Measurements from ENCODE around the gene CDK5RAP2.

CDK5RAP2 gene

DNA sequence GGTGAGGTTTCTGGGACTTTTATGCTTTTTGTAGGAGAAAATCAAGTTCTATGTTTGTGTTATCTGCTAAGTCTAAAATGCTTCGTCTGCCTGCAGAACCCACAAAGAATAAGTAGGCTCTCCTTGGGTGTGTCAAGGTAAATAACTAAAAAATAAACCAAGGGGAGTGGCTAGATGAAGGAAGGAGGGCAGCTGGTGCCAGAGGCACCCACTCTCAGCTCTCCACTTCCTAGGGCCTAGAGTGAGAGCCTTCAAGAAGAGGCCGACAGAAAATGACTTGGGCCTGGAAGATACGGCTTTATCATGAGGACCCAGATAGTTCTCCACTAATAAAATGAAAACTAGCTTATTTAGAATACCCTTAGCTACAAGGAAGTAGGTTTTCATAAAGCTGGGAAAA, 147.4 kb downstream of the CDK5RAP2 start:
- no peak for DNase-seq

DNA sequence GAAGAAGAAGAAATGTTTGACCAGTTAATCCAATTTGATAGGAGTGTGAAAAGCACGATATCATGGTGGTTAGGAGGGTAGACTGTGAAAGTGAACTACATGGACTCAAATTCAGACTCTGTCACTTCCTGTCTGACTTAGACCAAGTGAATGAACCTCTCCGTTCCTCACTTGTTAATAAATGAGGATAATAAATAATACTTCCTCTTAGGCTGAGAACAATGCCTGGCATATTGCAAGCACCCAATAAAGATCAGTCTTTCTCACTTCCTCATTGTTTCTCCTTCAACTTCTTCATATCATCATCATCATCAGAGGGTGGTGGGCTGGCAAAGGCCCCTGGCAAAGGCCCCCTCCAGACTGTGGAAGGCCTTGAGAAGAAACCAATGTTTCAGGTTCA, 148.7 kb downstream of the CDK5RAP2 start:
- DNase-seq, result no peak

DNA sequence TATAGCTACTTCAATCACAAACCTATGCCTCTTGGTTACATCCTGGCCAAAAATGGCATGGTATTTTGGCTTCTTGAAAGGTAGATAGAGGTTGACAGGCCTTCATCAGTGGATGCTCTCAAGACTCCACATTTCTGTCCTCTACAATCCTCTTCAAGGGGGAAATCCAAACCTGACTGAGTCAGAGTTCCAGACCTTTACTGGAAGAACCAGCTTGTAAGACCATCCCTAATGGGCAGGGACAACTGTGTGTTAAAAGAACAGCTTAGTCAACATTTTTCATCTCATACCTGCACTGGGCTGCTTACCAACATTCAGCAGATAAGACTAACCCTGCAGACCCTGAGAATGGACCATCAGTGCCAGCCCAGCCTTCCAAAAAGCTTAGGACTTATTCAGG, 155.7 kb downstream of the CDK5RAP2 start:
- DNase-seq, result no peak

DNA sequence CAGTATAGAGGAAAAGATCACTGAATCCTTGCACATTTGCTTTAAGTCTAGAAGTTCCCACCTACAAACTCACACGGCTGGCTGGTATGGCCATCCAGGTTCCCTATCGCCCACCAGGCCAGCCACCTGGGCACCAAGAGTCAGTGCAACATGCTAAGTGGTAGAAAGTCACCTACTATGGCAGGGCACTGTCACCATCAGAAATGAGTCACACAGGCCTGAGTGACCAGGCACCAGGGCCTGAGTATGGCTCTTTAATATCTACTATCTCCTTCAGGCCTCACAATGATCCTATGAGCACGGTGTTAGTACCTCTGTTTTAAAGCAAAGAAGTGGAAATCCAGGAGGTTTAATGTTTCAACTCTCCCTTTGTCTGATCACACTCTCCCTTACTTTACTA, 156.2 kb downstream of the CDK5RAP2 start:
- DNase-seq, result no peak

DNA sequence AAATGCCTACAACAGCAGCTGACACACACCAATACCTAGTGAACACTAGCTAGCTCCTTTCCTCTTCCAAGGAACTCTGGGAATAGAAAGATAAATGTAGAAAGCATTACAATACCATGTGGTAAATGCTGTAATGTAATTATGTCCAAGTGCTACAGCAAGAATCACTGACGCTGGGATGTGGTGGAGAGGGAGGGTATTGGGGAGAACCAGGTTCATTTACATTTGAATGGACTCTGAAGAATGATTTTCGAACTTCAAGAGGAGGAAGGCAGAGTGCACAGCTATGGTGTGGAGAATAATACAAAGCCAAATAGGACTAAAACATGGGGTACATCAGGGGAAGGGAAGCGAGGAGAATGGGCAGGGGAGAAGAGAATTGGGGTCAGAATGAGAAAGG, 158.0 kb downstream of the CDK5RAP2 start:
- DNase-seq, result no peak

- no peak for DNase-seq
Measured at GRCh38 chr9:120418315-120418714, 161.7 kb downstream of the CDK5RAP2 start.

GRCh38 chr9:120416781-120417427, 163.1 kb downstream of the CDK5RAP2 start:
- DNase-seq, result no peak

DNA sequence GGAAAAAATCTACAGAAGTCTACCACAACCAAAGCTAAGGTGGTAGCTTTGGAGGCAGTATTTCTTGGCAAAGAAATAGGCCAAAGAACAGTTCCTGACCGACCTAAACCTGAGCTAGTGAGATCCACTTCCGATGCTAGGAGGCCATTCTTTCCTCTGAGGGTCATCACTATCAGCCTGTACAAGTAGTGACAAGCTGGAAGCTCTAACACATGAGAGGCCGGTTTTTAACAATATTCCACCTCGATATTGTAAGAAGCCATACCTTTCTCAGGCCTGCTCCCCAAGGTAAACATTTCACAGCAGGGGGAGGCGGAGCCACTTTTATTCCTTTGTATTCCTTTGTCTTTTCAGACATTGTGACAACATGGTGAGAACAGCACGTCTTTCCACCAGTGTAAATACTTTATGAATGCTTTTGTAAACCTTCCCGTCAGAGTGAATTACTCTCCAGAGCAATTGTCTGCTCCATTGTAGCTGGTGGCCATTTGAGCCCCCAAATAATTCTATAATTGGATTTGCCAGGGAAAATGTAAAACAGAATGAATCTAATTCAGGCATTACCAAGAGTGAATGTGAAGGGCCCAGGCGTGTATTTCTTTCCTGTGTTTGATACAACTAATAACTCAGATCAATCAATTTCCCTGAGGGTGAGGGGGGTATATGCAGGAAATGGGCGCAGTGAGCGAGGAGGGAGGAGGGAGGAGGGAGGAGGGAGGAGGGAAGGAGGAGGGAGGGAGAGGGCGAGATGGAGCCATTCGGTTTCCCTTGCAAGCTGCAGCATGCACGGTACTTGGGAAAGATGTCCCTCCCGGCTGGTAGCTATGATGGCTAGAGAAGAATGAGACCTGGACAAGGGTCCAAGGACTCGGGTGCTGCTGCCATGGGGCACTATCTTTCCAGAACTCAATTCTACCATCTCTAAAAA, 166.6 kb downstream of the CDK5RAP2 start:
- no peak for DNase-seq

DNA sequence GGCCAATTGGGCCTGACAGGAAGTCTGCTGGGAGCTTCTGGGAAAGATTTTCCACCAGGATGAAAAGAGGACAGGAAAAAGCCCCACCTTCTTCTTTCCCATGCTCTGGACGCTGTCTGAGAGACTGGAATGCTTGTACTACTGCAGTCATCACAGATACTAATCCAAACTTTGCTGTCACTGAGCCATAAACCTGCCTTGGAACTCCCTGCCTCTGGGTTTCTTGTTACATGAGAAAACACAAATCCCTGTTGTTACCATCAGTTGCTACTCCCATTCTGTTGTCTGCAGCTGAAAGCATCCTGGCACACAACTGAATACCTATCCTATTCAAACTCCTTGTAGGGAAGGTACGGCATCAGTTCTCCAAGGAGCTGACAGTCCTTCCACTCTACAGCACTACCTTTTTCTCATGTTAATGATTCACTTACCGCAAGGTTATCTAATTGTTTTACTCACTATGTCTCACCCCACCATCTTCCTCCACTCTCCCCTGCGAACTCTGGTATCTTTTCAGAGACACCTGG, 167.5 kb downstream of the CDK5RAP2 start:
- DNase-seq, result no peak

DNA sequence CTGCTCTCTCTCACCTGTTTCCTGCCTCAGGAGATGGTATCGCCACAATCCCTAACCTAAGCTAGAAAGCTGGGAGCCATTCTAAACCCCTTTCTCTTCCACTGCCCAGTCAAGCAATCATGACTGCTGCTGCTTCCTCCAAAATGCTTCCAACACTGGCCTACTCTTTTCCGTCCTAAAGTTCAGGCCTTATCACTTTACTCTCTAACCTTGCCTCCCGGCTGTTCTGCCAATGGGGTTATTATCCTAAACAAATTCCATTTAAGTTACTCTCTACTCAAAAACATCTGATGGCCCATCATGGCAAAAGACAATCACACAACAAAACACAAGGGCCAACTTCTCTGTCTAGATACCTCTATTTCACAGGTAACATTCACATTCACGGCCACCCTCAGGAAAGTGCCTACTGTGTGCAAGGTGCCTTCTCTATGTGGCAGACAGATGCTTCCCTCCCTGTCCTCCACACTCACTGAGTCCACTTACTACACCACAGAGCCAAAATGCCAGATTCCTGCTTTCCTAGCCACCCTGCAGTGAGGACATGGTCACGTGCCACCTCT, 168.0 kb downstream of the CDK5RAP2 start:
- DNase-seq, result no peak

DNA sequence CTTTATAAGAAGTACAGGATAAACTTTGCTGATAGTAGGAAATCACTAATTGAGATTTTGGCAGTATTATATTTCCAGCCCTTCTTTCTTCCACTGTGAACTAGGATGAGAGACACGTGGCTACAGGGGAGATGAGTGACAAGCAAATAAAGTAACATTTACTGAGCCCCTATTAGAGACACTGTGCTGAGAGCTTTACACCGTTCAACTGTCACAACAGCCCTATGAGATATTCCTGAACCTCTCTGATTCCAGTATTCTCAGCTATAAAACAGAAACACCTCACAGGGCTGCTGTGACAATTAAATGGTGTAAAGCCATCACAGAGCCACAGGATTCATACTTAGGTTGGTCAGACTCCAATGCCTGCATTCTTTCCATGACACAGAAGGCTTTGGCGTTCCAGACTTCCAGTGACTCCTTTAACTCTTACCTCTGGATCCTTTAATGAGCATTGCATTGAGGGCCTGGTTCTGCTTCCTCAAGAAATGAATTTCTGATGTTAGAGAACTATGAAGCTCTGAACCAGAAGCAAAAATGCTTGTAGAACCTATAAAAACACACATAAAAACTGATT, 169.0 kb downstream of the CDK5RAP2 start:
- DNase-seq, result no peak

- DNase-seq, result no peak
Measured at GRCh38 chr9:120408680-120409258, 171.2 kb downstream of the CDK5RAP2 start.

GRCh38 chr9:120405860-120406259, 174.1 kb downstream of the CDK5RAP2 start:
- DNase-seq, result no peak

- DNase-seq, result no peak
Measured at GRCh38 chr9:120405134-120405533, 174.8 kb downstream of the CDK5RAP2 start.

- DNase-seq, result no peak
Measured at GRCh38 chr9:120403543-120403856, 176.5 kb downstream of the CDK5RAP2 start.

GRCh38 chr9:120402741-120403542, 177.0 kb downstream of the CDK5RAP2 start:
- DNase-seq, result no peak

GRCh38 chr9:120399940-120400339, 180.0 kb downstream of the CDK5RAP2 start:
- no peak for DNase-seq

- DNase-seq, result no peak
Measured at GRCh38 chr9:120398286-120398685, 181.7 kb downstream of the CDK5RAP2 start.

DNA sequence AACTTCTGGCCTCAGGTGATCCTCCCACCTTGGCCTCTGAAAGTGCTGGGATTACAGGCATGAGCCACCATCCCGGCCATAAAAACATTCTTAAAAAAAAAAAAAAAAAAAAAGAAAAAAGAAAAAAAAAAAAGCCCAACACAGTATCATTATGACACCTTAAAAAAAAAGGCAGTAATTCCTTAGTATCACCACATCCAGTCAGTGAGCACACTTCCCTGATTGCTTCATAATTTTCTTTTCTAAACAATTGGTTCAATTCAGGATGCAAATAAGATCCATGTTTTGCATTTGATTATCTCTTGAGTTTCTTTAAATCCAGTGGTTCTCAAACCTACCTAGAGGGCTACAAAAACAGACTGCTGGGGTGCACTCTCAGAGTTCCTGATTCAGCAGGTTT, 182.5 kb downstream of the CDK5RAP2 start:
- DNase-seq, result no peak

- no peak for DNase-seq
Measured at GRCh38 chr9:120396931-120397330, 183.0 kb downstream of the CDK5RAP2 start.

DNA sequence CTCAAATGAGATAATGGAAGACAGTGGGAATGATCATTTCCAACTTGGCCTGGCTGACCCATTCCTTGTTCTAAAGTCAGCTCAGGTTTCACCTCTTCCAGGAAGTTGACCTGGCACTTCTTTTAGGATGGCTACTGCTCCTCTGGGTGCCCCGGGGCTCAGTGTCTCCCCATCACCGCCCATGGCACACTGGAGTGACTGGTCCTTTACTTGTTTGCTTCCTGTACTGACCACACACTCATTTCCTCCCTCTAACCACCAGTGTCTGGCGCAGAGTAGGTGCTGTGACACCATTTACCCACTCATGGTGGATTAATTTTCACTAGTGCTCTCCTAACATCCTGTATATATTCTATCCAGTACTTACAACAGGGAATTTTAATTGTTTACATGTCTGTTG, 183.5 kb downstream of the CDK5RAP2 start:
- no peak for DNase-seq

DNA sequence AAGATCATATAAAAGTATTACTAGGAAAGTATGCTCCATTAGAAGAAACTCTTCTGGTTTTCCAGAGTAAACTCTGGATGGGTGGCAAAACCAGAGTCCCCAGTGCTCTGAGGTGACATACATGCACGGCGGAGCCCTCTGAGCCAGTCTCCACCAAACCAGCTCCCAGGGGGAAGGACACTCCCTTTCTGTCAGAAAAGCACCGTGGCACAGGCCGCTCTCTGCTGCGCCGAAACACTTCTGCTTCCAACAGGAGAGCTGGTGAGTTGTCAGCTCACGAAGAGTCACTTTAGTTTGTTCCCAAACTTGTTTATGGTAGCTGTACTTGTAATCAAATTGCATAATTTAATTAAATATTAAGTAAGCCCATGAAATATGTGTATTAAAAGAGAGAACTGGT, 184.6 kb downstream of the CDK5RAP2 start:
- no peak for DNase-seq

Data from stimulated activated CD4-positive, alpha-beta T cell treated with anti-CD3 and anti-CD28 coated beads, Interleukin-15, amount 100 ng/mL, for 24 hours (primary cell).